ENCODE data around the gene LMO7. TPM values are rescaled to one million over a fixed set of nuclear protein-coding genes. Genes with fewer than 3 reads are reported as not detected.
"Not testable (repeated sequence)": the region's sequence is repeated elsewhere in the genome, so short reads cannot be mapped to it uniquely, and the experiment has no call there.

LMO7 gene
- total and polyA plus RNA-seq, 8 donors: 123 to 669 (median 202) TPM

GRCh38 chr13:75679459-75679858 is 43.3 kb downstream of the LMO7 start:
- TF ChIP-seq CTCF (IDR thresholded peaks at IDR 0.05): no peak
- Histone ChIP-seq H3K36me3 (no peaks in the 10 kb centered on the region), H3K27me3 (no peaks in the 10 kb centered on the region)

GRCh38 chr13:75680251-75680650 is 44.1 kb downstream of the LMO7 start:
- H3K4me3 ChIP-seq; H3K36me3 ChIP-seq; H3K27me3 ChIP-seq; H3K4me1 ChIP-seq; DNase-seq; ATAC-seq; H3K27ac ChIP-seq; H3K9me3 ChIP-seq; intact Hi-C loops (cut with DNase I): not testable (repeated sequence)

More at GRCh38 chr13:75679459-75679858, 43.3 kb downstream of the LMO7 start:
- ATAC-seq: no peak
- no peak overlapping the region for H3K27ac ChIP-seq
- intact Hi-C loops (cut with DNase I): no loop called here
- no peak overlapping the region for H3K4me3 ChIP-seq
- DNase-seq: no peak
- no peaks in the 10 kb centered on the region for H3K9me3 ChIP-seq
- no peaks in the 10 kb centered on the region for H3K4me1 ChIP-seq

- no peak for DNase-seq
- ATAC-seq: no peak
- intact Hi-C loops (cut with DNase I): no loop called here
- no peak for TF ChIP-seq CTCF (IDR thresholded peaks at IDR 0.05)
- Histone ChIP-seq H3K27ac (no peak overlapping the region), H3K4me3 (no peak overlapping the region), H3K27me3 (no peaks in the 10 kb centered on the region), H3K9me3 (no peaks in the 10 kb centered on the region), H3K4me1 (no peaks in the 10 kb centered on the region), H3K36me3 (no peaks in the 10 kb centered on the region)
Observed at GRCh38 chr13:75682326-75682725, 46.2 kb downstream of the LMO7 start.

GRCh38 chr13:75685239-75685697 is 49.1 kb downstream of the LMO7 start:
- no peak overlapping the region for H3K4me3 ChIP-seq
- H3K36me3 ChIP-seq: no peaks in the 10 kb centered on the region
- ATAC-seq (peak; percentile 72), DNase-seq (peak in 1 of 4 donors; percentile 33)
- no peaks in the 10 kb centered on the region for H3K4me1 ChIP-seq
- H3K27ac ChIP-seq: peak overlapping the region in 1 of 2 donors; percentile 34
- no peaks in the 10 kb centered on the region for H3K27me3 ChIP-seq
- intact Hi-C loops (cut with DNase I): no loop called here
- no peak for TF ChIP-seq CTCF (IDR thresholded peaks at IDR 0.05)
- H3K9me3 ChIP-seq: no peaks in the 10 kb centered on the region

GRCh38 chr13:75687150-75687763 is 51.1 kb downstream of the LMO7 start:
- H3K4me1 ChIP-seq: no peaks in the 10 kb centered on the region
- no peaks in the 10 kb centered on the region for H3K27me3 ChIP-seq
- no peak overlapping the region for H3K27ac ChIP-seq
- intact Hi-C loops (cut with DNase I): no loop called here
- ATAC-seq (peak; percentile 75), DNase-seq (peak in 1 of 4 donors; percentile 34)
- TF ChIP-seq CTCF (IDR thresholded peaks at IDR 0.05): peak; percentile 28 to 50
- no peak overlapping the region for H3K4me3 ChIP-seq
- no peaks in the 10 kb centered on the region for H3K36me3 ChIP-seq
- H3K9me3 ChIP-seq: no peaks in the 10 kb centered on the region

GRCh38 chr13:75689686-75690085 is 53.6 kb downstream of the LMO7 start:
- ATAC-seq: no peak
- no peaks in the 10 kb centered on the region for H3K9me3 ChIP-seq
- H3K27ac ChIP-seq: no peak overlapping the region
- no peak for DNase-seq
- no peaks in the 10 kb centered on the region for H3K36me3 ChIP-seq
- TF ChIP-seq CTCF (IDR thresholded peaks at IDR 0.05): no peak
- intact Hi-C loops (cut with DNase I): loop anchor here in 1 of 2 donors (10.0 kb wide), 3 partner anchors 175 to 1215 kb away; no protein-coding TSS in a partner anchor
- H3K27me3 ChIP-seq: no peaks in the 10 kb centered on the region
- H3K4me3 ChIP-seq: no peak overlapping the region
- H3K4me1 ChIP-seq: no peaks in the 10 kb centered on the region
